Measurements from ENCODE around the gene CDK5. TPM values are rescaled to one million over a fixed set of nuclear protein-coding genes. Genes with fewer than 3 reads are reported as not detected.

CDK5 gene
- total RNA-seq = 8.9 and 17.7 TPM in 2 replicates

DNA sequence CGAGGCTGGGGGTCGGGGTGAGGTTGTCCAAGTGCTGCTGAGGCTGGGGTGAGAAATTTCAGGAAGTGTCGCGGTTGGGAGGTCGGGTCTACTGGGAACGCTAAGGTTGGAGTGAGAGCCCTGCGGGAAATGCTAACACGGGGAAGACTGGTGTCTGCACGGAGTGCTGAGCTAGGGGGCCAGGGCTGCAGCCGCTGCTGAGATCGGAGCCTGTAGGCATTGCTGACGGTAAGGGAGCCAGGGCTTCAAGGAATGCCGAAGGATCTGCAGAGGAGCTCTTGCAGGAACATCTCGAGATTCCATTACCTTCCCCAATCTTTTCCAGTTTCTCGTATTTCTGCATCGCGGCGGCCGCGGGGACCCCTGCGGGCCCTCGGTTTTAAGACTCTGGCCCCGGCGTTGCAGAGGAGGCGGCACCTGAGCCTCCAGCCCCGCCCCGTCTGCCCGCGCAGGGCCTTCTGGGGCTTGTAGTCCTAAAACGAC is at the start of gene CDK5:
Gene CDK5, minus strand, starts transcription at position 392 of the 483 bp plus-strand sequence. Its CDS starts 49 bp downstream, at position 343.

DNA sequence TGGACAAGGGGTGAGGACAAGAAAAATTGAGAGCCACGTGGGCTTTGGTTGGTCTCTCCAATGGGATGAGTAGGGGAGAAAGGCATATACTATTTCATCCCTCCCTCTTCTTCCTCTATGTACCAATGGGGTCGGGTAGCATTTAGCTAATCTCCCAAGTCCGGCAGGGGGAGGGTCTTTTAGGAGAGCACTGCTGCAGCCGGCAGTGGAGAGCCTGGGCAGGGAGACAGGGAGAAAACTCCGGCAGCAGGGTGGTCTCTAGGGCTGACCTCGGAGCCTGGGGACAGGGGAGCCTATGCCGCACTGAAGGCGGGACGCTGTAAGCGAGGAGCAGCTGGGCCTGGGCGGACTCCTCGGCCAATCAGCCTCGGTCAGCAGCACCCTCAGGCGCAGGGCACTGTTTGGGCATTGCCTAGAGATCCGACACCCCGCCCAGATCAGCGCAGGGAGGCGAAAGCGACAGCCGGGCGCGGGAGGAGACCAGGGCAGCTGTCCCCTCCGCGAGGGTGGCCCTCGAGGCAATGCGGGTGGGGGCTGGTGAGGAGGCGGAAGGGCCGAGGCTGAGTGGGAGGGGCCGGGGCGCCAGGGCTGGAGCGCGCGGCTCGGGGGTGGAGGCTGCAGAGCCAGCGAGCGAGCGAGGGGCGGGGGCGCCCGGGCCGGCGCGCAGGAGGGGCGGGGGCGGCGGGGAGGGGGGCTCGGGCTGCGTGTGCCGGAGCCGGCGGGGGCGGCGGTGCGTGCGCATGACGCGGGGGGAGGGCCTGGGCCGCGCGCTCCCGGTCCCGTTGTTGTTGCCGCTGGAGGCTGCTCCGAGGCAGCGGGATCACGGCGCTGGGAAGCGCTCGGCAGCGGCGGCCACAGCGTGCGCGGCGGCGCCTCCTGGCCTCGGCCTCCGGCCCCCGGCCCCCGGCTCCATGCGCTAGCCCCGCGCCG is 28.3 kb upstream of the CDK5 start, which contains the start of gene AGAP3:
Gene AGAP3, plus strand, starts transcription at position 785 of the 930 bp plus-strand sequence. CDS start 267 bp downstream, outside the sequence.

DNA sequence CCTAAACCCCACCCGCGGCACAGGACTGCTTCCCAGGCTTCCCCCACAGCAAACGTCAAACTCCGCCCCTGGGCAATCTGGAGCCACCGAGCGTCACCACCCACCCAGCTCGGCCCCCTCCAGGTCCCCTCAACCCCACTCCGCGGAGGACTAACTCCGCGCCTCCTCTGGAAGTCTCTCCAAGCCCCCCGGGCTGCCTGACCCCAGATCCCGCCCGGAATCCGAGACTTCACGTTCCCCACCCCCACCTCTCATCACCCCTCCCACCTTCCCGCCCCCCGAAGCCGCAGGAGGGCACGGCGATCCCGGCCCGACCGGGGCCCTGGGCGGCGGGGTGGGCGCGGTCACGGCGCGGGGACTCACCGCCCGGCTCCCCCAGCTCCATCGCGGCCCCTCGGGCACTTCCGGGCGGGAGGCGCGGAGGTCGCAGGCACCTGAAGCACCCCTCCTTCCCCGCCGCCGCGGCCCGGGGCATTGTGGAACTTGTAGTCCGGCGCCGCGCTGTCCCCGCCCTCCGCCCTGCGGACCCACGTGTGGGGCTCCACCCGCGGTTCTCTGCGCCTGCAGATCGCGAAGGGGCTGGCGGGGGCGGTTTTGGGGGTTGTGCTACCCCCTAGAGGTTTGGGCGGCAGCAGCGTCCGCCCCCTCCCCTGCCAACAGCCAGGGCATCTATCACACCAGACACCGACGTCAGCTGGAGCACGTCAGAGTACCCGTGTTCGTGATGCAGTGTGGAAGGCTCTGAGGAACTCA is 25.6 kb upstream of the CDK5 start, which contains the start of gene TMUB1:
Gene TMUB1, minus strand, starts transcription at position 423 of the 753 bp plus-strand sequence. CDS start 930 bp downstream, outside the sequence.

DNA sequence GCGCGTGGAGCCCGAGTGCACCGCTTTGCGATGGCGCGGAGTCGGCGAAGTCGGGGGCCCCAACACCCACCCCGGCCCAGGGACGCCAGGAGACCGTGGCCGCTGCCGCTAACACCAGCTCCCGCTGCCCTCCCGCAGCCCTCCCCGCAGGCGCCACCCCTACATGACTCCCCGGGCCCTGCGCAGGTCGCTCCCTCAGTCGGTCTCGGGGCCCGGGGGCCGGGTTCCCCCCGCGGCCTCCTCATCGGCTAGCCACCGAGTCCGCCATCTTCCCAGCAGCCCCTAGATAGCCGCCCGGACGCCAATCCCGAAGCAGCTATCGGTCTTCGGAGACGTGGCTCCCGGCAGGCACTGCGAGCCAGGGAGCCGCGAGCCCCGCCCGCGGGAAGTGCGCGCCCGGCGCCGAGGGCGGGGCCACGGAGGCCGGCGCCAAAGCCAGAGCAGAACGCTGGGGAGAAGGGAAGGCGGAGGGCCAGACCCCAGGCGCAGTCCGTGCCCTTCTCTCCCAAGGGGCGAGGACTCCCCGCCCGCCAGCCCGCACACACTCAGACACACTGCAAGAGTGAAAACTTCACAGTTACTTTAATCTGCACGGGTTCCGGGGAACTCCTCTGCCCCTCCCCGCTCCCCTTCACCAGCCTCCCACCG is 22.9 kb upstream of the CDK5 start, which contains the start of gene FASTK:
Gene FASTK, minus strand, starts transcription at position 288 of the 648 bp plus-strand sequence. Its CDS starts 43 bp downstream, at position 245.

DNA sequence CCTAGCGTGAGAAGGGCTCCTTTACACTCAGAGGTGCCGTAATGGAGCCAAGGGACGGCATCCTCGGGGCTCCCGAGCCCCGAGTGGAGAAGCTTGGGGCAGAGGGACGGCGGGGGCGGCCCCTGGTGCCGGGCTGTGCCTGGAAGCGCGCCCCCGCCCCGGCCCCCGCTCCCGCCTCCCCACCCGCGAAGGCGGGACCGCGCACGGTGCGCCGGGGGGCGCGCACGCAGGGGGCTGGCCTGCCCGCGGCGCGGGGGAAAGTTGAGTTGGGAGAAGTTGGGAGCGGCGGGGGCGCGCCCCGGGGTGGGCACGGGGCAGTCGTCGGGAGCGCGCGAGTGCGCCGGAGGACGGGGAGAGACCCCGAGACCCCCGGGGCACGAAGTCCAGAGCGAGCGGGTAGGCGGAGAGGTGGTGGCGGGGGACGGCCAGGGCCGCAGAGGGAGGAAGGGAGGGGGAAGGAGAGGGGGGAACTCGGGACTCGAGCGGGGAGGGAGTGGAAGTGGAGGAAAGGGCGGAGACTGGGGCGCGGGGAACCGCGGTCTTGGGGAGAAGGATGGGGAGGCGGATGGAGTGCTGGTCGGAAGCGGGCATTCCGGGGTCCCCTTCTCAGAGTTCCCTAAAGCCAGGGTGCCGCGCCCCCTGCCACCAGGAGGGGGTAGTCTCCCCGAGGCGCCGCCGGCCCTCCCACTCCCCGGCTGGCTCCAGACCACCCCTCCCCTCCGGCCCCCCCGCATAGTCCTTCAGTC is 1.8 kb upstream of the CDK5 start, which contains the start of gene SLC4A2:
Gene SLC4A2, plus strand, starts transcription at position 223 of the 746 bp plus-strand sequence. CDS start 2,399 bp downstream, outside the sequence.

DNA sequence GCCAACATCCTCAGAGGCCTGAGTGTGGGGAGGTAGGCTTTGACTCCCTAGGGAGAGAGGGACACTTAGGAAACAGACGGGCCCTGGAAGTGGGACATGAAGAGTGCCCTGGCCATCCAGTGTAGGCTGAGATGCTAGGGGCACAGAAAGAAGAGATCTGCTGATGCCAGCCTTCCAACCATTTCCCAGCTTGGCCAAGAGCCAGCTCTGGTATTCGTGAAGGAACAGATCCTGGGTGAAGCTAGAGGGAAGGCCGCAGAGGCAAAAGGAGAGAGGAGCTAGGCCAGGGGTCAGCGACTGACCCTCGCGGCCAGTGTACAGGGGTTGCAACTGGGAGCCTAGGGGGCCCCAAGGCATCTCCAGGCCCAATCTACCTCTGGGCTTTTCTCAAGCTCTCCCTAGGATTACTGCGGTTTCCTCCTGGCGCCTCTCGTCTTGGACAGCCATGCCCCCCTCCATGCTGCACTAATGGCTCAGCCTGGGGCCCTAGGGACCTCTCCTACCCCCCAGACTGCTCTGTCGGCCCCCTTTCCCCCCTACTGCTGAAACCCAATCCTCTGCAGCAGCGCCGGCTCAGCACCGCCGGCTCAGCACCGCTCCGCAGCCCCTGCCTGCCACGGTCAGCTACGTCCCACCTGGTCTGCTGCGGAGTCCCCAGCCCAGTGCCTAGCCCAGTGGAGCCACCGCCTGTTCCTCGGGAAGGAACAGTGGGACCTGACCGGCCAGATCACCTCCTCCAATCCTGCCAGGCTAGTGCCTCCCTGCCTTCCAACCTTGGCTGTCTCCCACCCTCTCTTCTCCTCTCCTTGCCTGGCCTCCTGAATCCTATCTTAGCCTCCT is 9.5 kb downstream of the CDK5 start, which contains the start of gene ASIC3:
Gene ASIC3, plus strand, starts transcription at position 556 of the 840 bp plus-strand sequence. CDS start 355 bp downstream, outside the sequence.

DNA sequence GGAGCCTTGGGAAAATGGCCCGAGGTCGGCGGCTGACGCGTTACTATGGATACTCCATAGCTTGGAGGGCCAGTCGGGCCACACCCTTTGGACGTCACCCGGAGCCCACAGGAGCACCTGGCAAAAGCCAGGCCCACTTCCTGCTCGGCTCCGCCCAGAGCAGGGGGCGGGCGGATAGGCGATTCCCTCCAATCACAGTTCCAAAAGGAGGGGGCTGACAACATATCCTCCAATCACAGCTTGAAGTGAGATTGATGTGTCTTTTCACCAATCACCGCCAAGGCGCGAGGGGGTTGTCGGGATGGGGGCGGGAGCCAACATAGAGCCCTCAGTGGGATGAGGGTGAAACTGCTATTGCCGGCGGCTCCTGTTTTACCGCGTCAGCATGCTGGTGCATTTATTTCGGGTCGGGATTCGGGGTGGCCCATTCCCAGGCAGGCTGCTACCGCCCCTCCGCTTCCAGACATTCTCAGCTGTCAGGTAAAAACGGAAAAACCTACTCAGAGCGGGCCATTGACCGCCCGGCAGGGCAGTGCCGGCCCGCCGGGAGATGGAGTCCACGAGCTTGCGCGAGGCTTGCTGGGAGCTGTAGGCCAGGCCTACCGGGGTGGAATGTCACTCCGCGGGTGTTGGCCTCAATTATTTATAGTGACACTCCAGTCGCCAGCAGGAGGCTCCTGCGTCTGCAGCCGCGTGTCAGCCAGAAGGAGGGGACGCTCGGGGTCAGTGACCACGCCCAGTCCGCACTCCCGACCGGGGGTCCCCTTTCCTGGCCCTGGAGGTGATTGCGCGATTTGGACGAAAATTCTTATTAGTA is 29.4 kb downstream of the CDK5 start, which contains the start of gene ABCB8:
Gene ABCB8, plus strand, starts transcription at position 320 of the 817 bp plus-strand sequence. Its CDS starts 66 bp downstream, at position 386.

DNA sequence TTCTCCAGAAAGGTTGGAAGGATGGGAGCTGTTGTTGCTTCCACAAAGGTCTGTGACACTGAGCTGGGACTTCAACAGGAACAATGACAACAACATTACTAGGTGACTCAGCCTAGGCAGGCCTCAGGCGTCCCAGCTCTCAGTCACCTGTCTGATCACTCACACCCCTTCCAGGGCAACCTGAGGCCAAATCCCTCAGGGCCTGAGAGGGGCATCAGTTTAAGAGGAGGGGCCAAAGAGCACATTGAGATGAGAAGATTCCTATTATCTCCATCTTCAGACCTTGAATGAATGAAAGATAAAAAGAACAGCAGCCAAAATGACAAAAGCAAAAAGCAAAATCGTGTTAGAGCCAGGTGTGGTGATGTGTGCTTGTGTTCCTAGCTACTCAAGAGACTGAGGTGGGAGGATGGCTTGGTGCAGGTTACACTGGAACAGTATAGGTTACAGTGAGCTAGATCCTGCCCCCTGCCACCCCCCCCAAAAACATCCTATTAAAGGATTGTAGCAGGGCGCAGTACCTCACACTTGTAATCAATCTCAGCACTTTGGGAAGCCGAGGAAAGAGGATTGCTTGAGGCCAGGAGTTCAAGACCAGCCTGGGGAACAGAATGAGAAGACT is 33.2 kb downstream of the CDK5 start, which contains the start of gene ATG9B:
Gene ATG9B, minus strand, starts transcription at position 60 of the 622 bp plus-strand sequence. CDS start 71 bp downstream, outside the sequence.

Other genes with a start within 250 kb of the CDK5 start
- 0.34 TPM in 1 of 2 replicates, not detected in the other for gene AOC1, start 205.4 kb downstream of the CDK5 start, total RNA-seq
- gene KCNH2, start 79.6 kb downstream of the CDK5 start, total RNA-seq = under 0.01 and 0.14 TPM in 2 replicates
- gene NOS3, start 66.9 kb downstream of the CDK5 start, total RNA-seq = 0.14 and 0.34 TPM in 2 replicates
- gene ATG9B, start 33.4 kb downstream of the CDK5 start, total RNA-seq = 1.00 and 1.7 TPM in 2 replicates
- gene ABCB8, start 29.4 kb downstream of the CDK5 start, total RNA-seq = 19.5 and 24.8 TPM in 2 replicates
- 0.28 and 0.34 TPM in 2 replicates for gene ASIC3, start 9.4 kb downstream of the CDK5 start, total RNA-seq
- 46.8 and 80.0 TPM in 2 replicates for gene SLC4A2, start 1.7 kb upstream of the CDK5 start, total RNA-seq
- 50.6 and 58.6 TPM in 2 replicates for gene FASTK, start 22.9 kb upstream of the CDK5 start, total RNA-seq
- 14.7 and 22.9 TPM in 2 replicates for gene TMUB1, start 25.6 kb upstream of the CDK5 start, total RNA-seq
- 57.8 and 138 TPM in 2 replicates for gene AGAP3, start 28.6 kb upstream of the CDK5 start, total RNA-seq
- gene GBX1, start 109.8 kb upstream of the CDK5 start, total RNA-seq = not detected in 2 replicates
- gene ASB10, start 129.4 kb upstream of the CDK5 start, total RNA-seq = not detected in 2 replicates
- gene H2BK1, start 152.6 kb upstream of the CDK5 start, total RNA-seq = not detected in 2 replicates
- gene ABCF2, start 169.3 kb upstream of the CDK5 start, total RNA-seq = 64.9 and 83.0 TPM in 2 replicates
- gene CHPF2, start 174.6 kb upstream of the CDK5 start, total RNA-seq = 26.0 and 48.8 TPM in 2 replicates
- gene SMARCD3, start 190.8 kb upstream of the CDK5 start, total RNA-seq = 1.4 and 5.6 TPM in 2 replicates